Stimulated activated CD8-positive, alpha-beta memory T cell treated with anti-CD3 and anti-CD28 coated beads, Interleukin-7, amount 100 ng/mL, for 1 hour (primary cell): ENCODE data around the gene CDKL5.

Source experiments
- DNase-seq, 2 donors: peaks; one replicate each; pipeline ENCODE4 v3.0.0-alpha.2; 2020; ENCODE audit warnings: low read depth in 2 of 2

CDKL5 gene

DNA sequence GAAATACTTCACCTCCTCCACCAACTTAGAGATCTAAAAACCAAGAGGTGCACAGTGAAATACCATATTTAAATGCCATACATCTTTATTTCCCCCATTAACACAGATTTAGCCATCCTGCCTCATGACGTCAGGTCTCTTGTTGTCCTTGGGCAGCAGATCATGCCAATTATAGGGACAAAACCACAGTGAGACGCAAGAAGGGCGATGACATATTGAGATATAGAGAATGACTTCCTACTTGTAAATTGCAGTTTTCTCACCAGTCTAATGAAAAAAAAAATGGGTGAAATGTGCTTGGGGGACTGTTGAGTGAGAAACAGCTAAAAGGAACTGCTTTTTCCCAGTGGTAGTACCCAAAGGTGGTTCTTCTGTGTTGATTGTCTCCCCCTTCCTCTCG is 222.2 kb downstream of the CDKL5 start:
- no peak for DNase-seq

DNA sequence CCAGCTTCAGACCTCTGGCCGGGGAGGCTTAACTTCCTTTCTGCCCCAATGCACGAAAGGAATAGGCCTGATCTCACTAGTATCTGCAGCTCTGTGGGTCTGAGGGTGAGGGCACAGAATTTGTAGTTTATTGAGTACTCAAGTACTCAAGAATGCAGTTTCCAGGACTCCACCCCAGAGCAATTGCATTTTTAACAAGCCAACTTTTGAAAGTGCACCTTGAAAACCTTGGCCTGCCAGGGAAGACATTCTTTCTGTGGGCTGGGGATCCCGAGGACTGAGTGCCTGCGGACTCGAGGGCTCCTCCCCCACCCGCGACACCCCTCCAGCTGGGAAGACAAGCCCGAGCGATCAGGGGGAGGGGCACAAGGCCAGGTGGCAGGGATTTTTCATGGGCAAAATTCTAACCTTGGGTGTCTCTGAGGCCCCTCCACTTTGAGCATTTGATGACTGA is 224.1 kb downstream of the CDKL5 start:
- no peak for DNase-seq

DNA sequence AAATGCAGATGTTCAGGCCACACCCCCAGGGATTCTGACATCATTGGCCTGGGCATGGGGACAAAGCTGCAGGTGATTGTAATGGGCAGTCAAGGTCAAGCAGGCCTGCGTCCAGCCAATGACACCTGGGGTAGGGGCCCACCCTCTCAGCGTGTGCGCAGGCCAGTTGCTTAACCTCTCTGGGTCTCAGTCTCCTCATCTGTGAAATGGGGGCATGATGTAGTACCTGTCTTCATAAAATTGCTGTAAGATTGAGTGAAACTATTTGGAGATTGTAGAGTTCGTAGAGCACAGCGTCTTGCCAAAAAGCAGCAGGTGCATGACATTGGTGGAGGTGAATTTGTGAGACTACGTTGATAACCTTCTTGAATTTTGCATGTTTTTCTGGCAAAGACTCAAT is 225.3 kb downstream of the CDKL5 start:
- no peak for DNase-seq

DNA sequence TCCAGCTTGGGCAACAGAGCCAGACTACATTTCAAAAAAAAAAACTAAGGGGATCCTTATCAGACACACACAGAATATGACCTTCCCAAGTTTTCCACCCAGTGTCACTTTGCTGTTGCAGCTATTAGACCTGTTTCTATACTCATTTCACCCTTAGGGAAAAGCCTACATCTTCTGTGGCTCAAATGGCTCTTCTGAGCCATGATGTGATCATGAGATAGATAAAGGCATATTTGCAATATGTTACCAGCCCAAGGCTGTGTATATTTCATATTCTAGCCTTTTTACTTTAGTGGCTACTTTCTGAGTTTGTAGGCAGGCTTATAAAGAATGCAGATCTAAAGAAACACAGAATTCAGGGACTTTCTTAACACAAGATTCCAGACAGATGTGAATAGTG is 227.2 kb downstream of the CDKL5 start:
- no peak for DNase-seq

DNA sequence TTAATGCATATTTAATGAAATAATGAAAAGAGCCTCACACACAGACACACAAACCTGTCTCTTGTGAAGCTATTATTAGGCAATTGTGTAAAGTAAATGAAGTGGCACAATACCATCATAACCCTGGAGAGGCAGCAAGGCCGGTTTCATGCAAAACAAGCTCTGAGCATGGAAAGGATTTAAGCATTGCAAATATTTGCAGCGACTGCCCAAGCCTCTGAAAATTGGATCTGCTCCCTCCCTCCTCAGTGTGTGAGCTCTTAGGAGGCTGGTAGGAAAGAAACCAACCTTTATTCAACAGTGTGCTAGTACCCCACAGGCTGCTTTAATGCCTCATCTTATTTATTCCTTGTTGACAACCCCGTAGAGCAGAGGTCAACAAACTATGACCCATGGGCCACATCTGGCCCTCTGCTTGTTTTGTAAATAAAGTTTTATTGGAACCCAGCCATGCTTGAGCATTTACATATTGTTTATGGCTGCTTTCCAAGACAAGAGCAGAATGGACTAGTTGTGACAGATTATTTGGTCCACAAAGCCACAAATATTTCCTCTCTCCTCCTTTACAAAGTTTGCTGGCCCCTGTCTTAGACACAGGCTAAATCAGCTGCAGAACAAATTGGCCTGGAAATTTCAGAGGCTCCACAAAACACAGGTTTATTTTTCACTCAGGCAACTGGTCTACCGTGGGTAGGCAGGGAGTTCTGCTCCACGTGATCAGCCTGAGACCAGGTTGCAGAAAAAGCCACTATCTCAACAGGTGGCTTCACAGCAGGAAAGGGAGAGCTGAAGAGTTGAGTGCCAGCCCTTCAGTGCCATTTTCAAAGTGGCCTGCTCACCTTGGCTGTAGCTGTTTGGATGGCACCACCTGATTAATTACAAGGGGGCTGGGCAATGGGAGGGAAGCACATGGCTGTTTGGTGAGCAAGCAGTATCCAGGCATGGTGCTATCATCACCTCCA is 229.7 kb downstream of the CDKL5 start:
- DNase-seq, result no peak

DNA sequence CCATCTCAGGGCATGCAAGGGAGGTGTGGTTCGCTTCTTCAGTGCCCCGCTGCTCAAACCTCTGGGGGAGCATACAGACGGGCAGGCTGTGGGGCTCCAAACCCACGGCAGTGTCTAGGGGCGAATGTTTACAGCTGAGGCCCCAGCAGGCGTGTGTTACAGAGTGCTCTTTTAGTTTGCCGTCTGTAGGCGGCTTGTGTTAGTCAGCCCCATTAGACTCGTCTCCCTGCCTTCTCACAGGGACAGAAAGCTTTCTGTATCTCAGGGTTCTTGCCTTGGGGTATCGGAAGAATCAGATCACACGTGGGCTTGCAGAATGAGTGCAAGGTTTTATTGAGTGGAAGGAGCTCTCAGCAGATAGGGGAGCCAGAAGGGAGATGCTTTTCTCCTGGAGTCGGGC is 235.9 kb downstream of the CDKL5 start:
- DNase-seq, result no peak

DNA sequence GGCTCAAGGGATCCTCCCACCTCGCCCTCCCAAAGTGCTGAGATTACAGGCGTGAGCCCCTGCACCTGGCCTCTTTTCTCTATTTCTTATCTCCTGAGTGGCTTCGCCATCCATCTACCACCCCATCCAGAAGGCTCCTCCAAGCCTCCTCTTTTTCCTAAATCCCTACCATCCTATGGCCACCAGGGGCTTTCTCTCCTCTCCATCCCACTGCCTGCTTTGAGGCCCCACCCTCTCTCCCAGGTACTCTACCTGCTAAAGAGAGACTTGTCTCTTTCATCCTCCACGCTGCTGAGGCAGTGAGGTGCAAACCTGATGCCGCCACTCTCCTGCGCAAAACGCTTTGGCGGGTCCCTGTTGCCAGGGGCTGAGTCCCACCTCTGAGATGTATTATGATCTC is 239.5 kb downstream of the CDKL5 start:
- DNase-seq, result no peak

DNA sequence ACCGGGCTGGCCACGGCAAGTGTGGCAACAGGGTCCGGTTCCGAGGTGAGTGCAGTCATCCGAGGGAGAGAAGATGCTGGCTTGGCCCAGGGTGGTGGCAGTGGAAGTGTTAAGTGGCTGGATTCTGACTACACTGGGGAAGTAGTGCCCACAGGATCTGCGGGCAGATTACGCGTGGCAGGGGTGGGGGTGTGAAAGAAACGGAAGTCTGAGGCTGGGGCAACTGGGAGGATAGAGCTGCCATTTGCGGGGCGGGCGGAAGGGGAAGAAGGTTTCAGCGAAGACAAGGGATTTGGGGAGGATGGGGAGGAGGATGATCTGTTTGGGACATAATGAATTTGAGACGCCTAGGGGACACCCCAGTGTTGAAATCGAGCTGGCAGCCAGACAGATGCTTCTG is 241.2 kb downstream of the CDKL5 start:
- no peak for DNase-seq

DNA sequence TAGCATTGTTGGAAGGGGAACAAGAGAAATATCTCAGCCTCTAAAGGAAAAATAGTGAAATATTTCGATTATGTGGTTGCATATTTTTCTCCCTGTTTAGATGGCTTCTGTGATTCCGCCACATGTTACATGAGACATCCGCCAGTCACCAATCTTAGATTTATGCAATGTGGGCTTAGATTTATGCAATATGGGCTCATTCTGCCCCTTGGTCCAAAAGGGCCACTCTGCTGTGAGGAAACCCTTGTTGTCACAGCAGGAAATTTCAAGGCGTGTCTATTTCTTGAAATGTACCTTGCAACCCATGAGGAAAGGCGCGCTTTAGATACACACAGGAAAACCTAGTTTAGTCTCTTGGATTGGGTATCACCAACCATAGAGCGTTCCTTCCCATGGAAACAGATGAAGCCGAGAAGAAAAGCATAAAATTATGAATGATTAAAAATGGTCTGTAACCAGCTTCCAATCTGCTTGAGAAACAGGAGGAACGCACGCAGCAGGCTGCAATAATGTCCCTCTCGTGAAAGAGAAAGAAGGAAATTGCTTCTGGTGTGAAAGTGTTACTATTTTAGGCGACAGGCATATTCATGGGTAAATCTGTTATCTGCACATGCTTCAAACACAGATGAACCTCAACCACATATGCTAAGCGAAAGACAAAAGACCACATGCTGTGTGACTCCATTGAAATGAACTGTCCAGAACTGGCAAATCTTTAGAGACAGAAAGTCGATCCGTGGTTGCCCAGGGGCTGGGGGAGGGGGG is 242.8 kb downstream of the CDKL5 start:
- DNase-seq, result no peak

DNA sequence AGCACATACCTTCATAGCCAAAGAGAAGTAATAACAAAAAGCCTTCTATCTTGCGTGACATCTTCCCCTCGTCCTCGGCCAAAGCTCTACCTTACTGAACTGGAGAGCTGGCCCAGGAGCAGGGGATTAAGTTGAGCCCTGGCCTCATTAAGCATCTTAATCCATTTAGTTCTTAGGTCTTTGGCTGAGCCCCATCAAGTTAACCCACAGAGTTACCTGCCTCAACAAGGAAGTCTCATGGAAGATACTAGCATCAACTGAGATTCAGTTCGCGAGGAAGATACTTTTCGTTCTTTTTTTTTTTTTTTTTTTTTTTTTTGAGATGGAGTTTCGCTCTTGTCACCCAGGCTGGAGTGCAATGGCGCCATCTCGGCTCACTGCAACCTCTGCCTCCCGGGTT is 246.6 kb downstream of the CDKL5 start, which contains the start of gene RS1:
RS1 (minus strand) TSS at position 101 of the 400 bp plus-strand sequence; CDS start at position 61, 40 bp downstream.
- DNase-seq, result no peak

DNA sequence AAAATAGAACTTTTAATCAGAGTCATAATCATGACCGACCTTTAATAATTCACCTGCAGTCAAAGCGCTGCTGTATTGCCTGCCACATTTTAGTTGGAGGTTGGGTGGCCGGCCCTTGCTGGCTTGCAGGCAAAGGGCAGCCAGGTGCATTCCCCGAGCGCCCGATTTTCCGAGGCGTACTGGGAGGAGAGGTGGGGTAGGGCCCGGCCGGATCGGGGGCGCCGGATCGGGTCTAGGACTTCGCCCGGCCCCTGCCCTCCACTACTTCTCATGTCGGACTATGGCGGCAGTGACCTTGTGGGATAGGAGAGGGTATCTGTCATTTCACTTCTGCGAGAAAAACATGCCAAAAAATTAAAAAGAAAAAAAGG is 249.0 kb downstream of the CDKL5 start:
- no peak for DNase-seq

DNA sequence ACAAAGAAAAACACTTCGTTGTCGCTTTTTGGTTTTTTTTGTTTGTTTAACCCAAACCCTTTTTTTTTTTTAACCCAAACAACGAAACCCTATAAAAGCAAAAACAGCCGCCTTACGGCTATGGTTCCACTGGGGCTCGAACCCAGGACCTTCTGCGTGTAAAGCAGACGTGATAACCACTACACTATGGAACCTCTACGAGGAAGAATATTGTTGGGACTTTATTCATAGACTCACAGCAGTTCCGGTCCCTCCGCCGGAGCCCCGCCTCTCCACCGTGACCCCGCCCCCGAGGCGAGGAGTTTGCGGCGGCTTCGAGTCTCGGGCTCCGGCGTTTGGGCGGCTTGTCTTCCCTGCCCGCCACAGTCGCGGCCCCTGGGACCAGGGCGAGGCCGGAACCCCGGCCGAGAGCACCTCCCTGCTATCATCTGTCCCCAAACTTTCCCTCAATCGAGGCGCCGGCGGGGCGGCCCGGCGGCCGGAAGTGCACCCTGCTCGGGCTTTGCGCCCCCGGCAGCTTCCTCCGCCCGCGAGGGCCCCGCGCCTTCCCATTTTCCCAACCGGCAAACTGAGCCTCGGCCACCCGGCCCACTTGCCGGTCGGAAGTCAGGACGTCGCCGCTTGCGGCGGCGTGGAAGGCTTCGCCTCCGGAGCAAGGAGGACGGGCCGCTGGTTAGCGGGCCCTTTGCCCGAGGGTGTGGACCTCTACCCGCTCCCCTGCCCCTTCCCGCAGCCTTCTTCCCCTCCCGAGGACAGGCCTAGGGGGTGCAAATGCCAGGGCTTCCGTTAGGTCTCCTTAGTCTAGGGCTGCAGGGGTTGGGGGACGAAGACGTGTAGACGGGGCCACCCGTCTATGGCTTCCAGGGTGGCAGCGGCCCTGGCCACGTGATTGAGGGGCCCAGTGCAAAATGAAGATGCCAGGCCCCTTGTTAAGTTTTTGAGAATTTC is 249.7 kb downstream of the CDKL5 start:
- peak; percentile 55 to 56 for DNase-seq

DNA sequence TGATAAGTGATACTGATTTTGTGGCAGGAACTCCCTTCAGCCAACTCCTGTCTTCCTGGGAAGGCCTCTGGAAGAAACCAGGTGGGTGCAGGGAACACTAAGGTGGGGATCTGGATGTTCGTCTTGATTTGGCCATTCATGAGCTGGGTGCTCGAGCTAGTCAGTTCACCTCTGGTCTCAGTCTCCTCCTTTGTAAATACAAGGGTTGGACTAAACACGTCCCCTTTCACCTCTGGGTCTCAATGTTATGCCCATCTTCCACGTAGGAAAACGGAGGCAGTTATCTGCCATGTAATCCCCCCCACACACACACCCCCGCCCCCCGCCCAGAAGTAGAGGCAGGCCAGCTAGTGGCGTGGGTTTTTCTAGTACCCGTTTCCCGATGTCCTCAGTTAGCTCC is 250.6 kb downstream of the CDKL5 start:
- DNase-seq, result no peak

DNA sequence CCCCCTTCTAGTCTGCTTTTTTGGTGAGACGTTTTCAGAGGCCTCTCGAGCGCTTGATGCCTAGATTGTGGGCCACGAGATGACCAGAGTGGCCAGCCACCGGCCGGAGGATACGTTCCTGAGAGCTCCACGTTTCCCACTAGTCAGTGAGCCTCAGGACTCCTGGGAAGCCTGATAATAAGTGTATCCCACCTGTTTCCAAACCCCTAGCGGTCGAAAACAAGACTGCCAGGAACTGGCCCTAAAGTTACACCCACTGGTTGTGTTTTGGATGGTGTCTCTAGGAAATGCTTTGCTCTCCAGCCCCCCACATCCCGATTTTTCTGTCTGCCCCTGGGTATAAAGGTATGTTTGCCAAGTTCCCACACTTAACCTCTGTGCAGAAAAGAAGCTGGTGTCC is 251.1 kb downstream of the CDKL5 start:
- no peak for DNase-seq

DNA sequence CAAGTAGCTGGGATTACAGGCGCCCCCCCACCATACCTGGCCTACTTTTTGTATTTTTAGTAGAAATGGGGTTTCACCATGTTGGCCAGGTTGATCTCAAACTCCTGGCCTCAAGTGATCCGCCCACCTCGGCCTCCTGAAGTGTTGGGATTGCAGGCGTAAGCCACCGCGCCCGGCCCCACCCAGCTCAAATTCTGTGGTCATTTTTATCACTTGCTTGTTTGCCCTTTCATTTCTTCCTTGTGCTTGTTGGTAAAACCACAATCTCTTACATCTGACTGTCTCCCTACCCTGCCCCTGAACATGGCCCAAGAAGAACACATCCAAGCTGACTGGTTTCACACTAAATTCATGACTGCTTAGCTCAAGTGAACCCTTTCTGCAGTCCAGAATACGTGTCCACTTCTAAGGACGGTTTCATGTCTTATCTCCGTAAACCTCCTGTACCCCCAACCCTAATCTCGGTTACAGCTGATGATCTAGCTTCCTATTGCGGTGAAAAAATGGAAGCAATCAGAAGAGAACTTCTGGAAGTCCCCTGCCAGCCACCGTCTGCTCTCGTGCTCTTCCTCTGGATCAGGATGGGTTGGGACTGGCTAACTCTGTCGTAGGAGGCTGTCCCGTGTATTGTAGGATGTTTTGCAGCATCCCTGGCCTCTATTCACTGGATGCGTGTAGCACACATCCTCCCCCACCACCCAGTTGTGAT is 251.9 kb downstream of the CDKL5 start:
- no peak for DNase-seq

DNA sequence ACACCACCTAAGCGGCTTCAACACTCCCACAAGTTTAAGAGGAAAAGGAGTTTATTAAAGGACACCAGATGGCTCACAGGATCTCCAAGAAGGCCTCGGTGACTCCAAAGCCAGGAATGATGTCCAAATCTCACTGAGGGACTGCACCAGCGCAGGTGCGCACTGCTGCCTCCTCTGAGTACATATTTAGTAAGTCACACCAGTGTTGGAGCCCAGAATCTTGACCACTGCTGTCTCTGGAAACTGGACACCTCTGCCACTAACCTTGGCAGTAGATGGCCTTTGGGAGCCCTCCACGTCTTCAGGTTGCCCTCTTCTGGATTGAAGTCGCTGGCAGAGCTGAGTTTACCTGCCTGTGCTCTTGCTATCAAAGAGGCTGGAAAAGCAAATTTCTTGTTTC is 256.6 kb downstream of the CDKL5 start:
- no peak for DNase-seq

DNA sequence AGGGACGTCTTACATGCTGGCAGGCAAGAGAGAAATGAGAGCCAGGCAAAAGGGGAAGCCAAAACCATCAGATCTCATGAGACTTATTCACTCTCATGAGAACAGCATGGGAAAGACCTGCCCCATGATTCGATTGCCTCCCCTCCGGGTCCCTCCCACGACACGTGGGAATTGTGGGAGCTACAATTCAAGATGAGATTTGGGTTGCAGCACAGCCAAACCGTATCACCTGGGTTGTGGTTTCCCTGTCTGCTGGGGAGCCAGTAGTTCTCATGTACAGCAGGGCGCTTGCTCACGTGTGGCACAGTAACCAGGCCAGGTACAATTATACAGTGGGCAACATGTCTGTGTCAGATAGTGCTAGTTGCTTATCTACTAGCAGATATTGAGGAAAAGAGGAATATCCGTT is 257.6 kb downstream of the CDKL5 start:
- no peak for DNase-seq

DNA sequence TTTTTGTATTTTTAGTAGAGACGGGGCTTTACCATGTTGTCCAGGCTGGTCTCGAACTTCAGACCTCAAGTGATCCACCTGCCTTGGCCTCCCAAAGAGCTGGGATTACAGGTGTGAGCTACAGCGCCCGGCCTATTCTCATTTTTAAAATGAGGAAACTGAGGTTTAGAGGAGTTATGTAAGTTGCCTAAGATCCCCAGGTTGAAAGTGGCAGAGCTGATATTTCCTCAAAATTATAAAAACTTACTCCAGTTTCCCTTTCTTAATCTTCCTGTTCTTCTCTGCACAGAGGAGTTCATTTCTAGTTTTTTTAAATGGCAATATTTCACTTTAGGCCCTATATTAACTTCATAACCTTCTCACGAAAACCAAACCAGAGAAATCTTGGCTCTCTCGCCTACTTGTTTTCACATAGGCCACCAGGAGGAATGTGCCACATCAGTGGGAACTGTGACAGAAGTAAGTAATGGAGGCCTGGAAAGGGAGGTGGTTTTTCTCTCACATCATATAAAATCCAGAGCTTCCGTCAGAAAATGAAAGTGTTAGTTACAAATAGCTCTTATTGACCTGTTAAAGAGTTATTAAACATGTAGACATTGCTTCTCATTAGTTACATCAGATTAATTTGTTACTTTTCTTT is 262.6 kb downstream of the CDKL5 start:
- DNase-seq, result no peak

DNA sequence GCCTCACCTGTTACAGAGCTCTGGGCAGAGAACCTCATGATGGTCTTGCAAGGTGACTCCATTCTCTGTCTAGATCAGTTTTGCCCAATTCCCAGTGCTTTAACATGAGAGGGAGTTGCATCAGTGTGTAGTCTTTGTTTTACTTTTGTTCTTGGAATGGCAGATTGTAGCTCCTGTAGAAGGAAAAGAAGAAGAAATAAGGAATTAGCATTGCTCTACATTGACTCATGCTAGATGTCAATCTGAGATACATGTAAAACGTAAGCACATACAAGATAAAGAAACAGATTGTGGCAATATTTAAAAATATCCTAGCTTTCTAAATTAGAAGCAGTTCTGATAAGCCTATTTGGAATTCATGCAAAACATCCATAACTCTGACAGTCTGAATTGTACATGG is 266.0 kb downstream of the CDKL5 start:
- DNase-seq, result no peak

DNA sequence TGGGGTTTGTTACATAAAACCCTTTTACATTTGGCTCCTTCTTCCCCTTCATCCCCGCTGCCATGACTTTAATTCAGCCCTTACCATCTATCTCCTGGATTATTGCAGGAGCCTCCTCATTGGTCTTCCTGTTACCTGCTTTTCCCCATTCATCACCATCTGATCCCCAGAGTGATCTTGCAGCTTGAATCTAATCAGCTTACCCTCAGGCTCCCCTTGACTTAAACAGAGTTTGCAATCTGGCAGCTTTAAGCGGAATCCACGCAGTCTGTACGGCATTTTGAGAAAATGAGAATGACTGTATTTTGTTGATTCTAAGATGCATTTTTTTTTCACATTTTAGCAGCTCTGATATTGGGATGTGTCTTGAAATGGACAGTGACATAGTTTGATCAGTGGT is 267.1 kb downstream of the CDKL5 start:
- DNase-seq, result no peak

DNA sequence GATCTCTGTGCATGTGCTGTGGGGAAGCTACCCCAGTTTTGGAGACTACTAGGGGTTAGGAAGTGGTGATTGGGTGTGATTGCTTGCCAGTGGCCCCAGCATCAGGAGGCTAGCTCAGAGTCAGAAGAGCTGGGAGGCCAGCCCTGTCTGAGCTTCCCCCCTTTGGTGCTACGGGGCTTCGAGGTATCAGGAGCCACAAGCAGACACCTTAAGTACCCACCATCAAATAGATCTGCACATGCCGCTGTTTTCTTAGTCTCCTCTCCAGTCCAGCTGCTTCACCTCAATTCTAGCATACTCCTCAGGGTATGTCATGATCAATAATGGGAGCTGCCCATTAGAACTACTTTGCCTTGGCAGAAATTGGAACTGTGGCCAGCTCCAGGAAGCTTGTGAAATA is 271.2 kb downstream of the CDKL5 start:
- no peak for DNase-seq
